Measurements from ENCODE around the gene HNRNPU. TPM values are rescaled to one million over a fixed set of nuclear protein-coding genes. Genes with fewer than 3 reads are reported as not detected.

HNRNPU gene
- total RNA-seq, 1 experiment from 2014 or later = 536 TPM

- ChIA-PET POLR2A (no interaction called here), CTCF (no interaction called here)
- H3K27ac Mint-ChIP-seq = peak overlapping the region; percentile 84
- H3K4me3 Mint-ChIP-seq = no peak overlapping the region
- peaks cover 3% of the 10 kb centered on the region for H3K9me3 Mint-ChIP-seq
- peaks cover 31% of the 10 kb centered on the region for H3K36me3 Mint-ChIP-seq
- H3K4me1 Mint-ChIP-seq = peaks cover 48% of the 10 kb centered on the region
- no peaks in the 10 kb centered on the region for H3K27me3 Mint-ChIP-seq (ENCODE audit: low read depth)
- DNase-seq (ENCODE audit: low spot score) (no peak), ATAC-seq (no peak)
- TF ChIP-seq MAX (CRISPR knock-in tag; IDR thresholded peaks at IDR 0.05) (no peak), SOX15 (CRISPR knock-in tag; IDR thresholded peaks at IDR 0.05) (no peak), CBFB (CRISPR knock-in tag; IDR thresholded peaks at IDR 0.05; ENCODE audit: low read depth) (no peak), MLX (CRISPR knock-in tag; IDR thresholded peaks at IDR 0.05) (no peak), HMGXB4 (CRISPR knock-in tag; IDR thresholded peaks at IDR 0.05) (no peak), ZNF317 (CRISPR knock-in tag; IDR thresholded peaks at IDR 0.05; ENCODE audit: borderline replicate concordance, low read depth) (no peak), GABPB1 (CRISPR knock-in tag; IDR thresholded peaks at IDR 0.05) (no peak), NFYB (CRISPR knock-in tag; conservative IDR thresholded peaks at IDR 0.05; ENCODE audit: low read depth) (no peak), ZMAT4 (CRISPR knock-in tag; IDR thresholded peaks at IDR 0.05) (no peak), PRRX2 (CRISPR knock-in tag; IDR thresholded peaks at IDR 0.05) (no peak), ATF1 (CRISPR knock-in tag; IDR thresholded peaks at IDR 0.05) (no peak), ZNF121 (CRISPR knock-in tag; IDR thresholded peaks at IDR 0.05) (no peak), RELA (CRISPR knock-in tag; IDR thresholded peaks at IDR 0.05; ENCODE audit: borderline replicate concordance) (no peak), MYBL2 (CRISPR knock-in tag; IDR thresholded peaks at IDR 0.05) (no peak), NR3C1 (CRISPR knock-in tag; conservative IDR thresholded peaks at IDR 0.05; ENCODE audit: low read depth) (no peak), ZNF512 (CRISPR knock-in tag; IDR thresholded peaks at IDR 0.05; ENCODE audit: borderline replicate concordance) (no peak), KAT7 (CRISPR knock-in tag; IDR thresholded peaks at IDR 0.05; ENCODE audit: borderline replicate concordance) (no peak), ATF6 (CRISPR knock-in tag; IDR thresholded peaks at IDR 0.05) (no peak), ZNF671 (CRISPR knock-in tag; IDR thresholded peaks at IDR 0.05) (no peak), ARID4B (CRISPR knock-in tag; IDR thresholded peaks at IDR 0.05; ENCODE audit: borderline replicate concordance) (no peak)
Observed at GRCh38 chr1:244822878-244823277, 41.5 kb downstream of the HNRNPU start.

Measured in WTC11 (cell line).